Measurements from ENCODE around the gene RHOBTB1.

DNA sequence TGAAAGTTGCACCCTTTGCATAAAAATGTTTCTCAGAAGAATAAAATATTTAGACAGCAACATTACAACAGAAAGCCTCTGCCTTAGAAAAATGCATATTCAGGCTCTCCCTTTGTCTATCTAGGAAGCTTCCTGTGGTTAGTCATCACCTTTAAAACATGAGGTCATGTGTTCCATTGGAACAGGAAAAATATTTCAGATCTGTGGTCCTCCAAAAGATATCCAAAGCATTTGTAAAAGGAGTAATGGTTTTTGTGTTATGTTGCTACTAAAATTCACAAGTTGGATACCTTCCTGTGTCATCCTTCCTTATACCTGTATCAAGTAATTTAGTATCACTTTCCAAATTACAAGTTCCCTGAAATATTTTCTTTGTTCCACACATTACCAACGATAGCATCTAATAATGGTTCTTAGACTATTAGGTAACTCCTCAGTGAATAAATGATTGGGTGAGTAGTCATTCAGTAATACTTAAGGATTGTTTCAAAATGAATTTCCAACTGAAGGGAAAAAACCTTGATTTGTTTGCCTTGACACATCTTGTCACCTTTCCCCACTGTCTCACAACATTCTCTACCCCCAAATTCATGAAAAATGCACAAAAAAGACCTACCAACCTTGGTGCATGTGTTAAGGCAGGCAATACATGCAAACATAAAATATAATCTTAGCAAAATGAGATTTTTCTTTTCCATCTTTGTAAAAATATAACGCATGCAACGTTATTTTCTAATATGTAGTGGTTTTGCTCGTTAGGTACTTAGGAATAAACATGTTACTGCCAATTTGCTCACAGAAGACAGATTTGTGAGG is 19.7 kb upstream of the RHOBTB1 start:
- TF ChIP-seq, protein P1, sequence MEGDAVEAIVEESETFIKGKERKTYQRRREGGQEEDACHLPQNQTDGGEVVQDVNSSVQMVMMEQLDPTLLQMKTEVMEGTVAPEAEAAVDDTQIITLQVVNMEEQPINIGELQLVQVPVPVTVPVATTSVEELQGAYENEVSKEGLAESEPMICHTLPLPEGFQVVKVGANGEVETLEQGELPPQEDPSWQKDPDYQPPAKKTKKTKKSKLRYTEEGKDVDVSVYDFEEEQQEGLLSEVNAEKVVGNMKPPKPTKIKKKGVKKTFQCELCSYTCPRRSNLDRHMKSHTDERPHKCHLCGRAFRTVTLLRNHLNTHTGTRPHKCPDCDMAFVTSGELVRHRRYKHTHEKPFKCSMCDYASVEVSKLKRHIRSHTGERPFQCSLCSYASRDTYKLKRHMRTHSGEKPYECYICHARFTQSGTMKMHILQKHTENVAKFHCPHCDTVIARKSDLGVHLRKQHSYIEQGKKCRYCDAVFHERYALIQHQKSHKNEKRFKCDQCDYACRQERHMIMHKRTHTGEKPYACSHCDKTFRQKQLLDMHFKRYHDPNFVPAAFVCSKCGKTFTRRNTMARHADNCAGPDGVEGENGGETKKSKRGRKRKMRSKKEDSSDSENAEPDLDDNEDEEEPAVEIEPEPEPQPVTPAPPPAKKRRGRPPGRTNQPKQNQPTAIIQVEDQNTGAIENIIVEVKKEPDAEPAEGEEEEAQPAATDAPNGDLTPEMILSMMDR (IDR thresholded peaks at IDR 0.05; ENCODE audit: poor library complexity) = no peak
- TF ChIP-seq EZH2phosphoT487 (IDR thresholded peaks at IDR 0.05; ENCODE audit: low read depth, severe bottlenecking, unreplicated experiment) = no peak
